Omental fat pad (tissue), 4 donors: ENCODE results near the gene NRG3. TPM values are rescaled to one million over a fixed set of nuclear protein-coding genes. Genes with fewer than 3 reads are reported as not detected.
"Not testable (repeated sequence)": the region's sequence is repeated elsewhere in the genome, so short reads cannot be mapped to it uniquely, and the experiment has no call there.

Source experiments
- ATAC-seq: fragments of 150-250 bp; one replicate; pipeline ENCODE4 v1.9.1; 2016; ENCODE audit warnings: mild to moderate bottlenecking, moderate library complexity; ENCODE audit not compliant: low FRiP score
- DNase-seq: peaks from one replicate; pipeline ENCODE4 v3.0.0-alpha.2; 2019; ENCODE audit warnings: low spot score
- total RNA-seq, 4 donors: library from RNA; depleted of rRNA; stranded (reverse); fragments of >200 nt; gene quantifications; one replicate each; pipeline ENCODE4 v1.1.0, GENCODE V29; 2016
- TF ChIP-seq, protein P1 (sequence below), 3 donors: fragments of 450-650 bp; IDR thresholded peaks; one replicate each; pipeline ENCODE4 v1.5.1; 2016 to 2017; ENCODE audit warnings: antibody characterized with exemption in 3 of 3, mild to moderate bottlenecking in 3 of 3, moderate library complexity in 2 of 3

The NRG3 gene
- total RNA-seq, 4 donors from 2014 or later = 0.19 to 0.47 (median 0.38) TPM; not detected in 1

DNA sequence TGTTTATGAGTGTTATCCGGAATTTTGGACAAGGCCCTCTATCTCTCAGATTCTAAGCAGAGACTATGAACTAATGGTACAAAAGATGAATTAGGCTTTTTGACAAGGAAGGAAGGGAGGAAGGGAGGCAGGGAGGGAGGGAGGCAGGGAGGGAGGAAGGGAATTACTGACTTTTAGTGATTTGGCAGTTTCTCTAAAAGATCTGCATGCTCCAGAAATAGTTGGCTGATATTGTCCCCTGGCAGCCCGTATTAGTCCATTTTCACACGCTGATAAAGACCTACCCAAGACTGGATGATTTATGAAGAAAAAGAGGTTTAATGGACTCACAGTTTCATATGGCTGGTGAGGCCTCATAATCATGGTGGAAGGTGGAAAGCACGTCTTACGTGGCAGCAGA is 1093.5 kb downstream of the NRG3 start:
- DNase-seq = no peak
- peak; percentile 41 for ATAC-seq
- TF ChIP-seq, protein P1, sequence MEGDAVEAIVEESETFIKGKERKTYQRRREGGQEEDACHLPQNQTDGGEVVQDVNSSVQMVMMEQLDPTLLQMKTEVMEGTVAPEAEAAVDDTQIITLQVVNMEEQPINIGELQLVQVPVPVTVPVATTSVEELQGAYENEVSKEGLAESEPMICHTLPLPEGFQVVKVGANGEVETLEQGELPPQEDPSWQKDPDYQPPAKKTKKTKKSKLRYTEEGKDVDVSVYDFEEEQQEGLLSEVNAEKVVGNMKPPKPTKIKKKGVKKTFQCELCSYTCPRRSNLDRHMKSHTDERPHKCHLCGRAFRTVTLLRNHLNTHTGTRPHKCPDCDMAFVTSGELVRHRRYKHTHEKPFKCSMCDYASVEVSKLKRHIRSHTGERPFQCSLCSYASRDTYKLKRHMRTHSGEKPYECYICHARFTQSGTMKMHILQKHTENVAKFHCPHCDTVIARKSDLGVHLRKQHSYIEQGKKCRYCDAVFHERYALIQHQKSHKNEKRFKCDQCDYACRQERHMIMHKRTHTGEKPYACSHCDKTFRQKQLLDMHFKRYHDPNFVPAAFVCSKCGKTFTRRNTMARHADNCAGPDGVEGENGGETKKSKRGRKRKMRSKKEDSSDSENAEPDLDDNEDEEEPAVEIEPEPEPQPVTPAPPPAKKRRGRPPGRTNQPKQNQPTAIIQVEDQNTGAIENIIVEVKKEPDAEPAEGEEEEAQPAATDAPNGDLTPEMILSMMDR (IDR thresholded peaks at IDR 0.05) = no peak

DNA sequence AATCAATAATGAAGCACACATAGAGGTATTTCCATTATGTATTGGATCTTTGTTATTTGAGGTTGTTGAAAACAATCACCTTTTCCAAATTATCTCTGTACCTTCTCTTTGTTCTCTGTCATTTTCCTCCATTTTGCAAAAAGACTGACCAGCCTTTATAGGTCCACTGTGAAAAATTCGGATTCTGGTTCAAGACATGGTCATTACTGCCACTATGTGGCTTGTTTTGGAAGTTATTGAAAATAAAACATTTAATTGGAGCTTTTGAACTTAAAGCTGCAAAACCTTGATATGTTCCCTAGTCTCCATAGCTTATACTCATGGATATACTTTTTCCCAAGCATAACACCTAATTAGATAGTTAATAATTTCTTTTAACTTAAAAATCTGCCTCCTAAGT is 1094.4 kb downstream of the NRG3 start:
- TF ChIP-seq, protein P1 (IDR thresholded peaks at IDR 0.05) = no peak
- DNase-seq (no peak), ATAC-seq (no peak)

DNA sequence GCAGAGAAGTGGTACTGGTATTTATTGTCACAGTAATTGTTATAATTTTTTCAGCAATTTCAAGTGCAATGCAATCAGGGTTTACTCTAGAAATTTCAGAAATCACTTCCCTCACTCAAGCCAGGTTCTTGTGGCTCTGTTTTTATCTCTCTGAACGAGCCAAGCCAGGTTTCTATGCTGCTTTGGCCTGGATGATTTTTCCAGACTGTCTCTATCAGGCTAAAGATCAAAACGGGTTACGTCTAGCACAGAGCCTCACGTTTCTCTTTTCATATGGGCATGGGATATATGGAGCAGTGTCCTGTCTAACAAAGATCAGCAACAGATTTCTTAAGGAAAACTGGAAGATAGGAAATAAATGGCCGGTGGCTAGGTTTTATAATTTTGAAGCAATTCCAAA is 1105.3 kb downstream of the NRG3 start:
- TF ChIP-seq, protein P1 (IDR thresholded peaks at IDR 0.05) = no peak
- DNase-seq (no peak), ATAC-seq (no peak)

DNA sequence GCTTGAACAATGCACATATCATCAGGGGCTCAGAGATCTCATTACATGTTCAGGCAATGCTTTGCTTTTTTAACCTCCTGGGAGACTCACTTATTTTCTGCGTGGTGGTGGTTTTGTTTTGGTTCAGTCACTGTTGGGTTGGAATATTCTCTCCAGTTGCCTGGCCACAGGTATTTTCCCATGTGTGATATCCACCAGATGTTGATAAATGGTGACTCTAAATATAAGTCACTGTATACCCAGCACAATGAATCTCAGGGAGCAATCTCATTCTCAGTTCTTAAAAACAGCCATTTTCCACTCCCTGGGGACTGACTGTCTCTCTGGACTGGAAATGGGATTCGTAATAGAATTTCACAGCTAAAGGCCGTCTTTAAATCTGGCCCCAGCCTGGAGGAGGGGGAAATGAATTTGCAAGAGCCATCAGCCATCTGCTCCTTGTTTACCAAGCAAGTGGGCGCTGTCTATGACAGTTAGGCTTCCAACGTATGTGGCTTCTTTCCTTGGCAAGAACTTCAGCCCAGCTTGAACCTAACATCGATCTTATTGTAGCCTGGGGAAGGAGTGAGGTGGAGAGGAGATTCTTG is 1106.2 kb downstream of the NRG3 start:
- DNase-seq (no peak), ATAC-seq (no peak)
- TF ChIP-seq, protein P1 (IDR thresholded peaks at IDR 0.05) = no peak

DNA sequence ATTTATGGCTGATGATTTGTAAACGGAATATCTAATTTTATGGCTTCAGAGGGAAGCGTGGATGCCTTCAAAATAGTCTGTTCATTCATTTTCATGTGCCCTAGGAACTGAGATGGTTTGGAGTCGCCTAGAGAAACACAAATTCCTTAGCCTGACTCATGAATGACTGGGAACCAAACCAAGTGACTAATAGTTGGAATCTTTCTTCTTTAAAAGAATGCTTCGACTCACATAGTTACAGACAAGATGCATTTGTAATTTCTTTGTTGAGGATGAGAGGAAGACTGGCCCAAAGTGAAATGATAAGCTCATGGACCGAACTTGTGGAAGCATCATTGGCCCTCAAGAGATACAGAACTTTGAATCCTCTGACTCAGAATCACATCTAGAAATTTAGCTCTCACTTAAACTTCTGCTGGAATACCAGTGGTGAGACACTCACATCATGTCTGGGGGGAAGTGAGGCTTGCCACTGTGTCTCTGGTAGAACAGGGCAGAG is 1107.2 kb downstream of the NRG3 start:
- TF ChIP-seq, protein P1 (IDR thresholded peaks at IDR 0.05) = no peak
- ATAC-seq (peak; percentile 91), DNase-seq (no peak)

DNA sequence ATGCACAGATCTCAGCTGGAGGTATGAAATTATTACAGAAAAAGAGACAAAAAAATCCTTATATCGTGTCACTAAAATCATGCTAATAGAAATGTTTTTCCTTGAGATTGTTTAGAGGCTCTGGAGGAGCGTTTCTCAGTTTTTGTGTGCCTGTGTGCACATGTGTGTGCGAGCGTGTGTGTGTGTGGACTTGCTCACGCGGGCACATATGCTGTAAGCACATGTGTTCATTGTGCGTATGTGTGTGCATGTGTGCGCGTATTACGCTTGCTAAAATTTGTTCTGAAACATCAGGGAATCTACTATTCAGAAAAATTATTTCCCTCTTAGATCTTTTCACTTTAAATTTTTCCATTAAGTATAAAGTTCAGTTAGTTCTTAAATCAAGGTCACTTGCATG is 1111.2 kb downstream of the NRG3 start:
- ATAC-seq (no peak), DNase-seq (no peak)
- TF ChIP-seq, protein P1 (IDR thresholded peaks at IDR 0.05) = no peak

DNA sequence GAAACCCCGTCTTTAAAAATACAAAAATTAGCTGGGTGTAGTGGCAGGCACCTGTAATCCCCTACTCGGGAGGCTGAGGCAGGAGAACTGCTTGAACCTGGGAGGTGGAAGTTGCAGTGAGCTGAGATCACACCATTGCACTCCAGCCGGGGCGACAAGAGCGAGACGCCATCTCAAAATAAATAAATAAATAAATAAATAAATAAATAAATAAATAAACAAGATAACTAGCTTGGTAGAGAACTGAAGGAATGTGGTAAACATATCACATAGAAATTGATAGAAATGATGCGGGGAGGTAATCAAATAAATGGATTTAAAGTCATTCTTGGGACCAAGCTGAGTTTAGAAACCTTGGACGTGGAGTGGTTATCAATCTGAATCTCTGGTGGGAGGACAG is 1131.5 kb downstream of the NRG3 start:
- not testable (repeated sequence) for DNase-seq, ATAC-seq
